ENCODE results near the gene DCC. TPM values are rescaled to one million over a fixed set of nuclear protein-coding genes. Genes with fewer than 3 reads are reported as not detected.

DCC gene
- total and polyA plus RNA-seq, 4 donors: 0.16 to 5.3 (median 2.5) TPM

DNA sequence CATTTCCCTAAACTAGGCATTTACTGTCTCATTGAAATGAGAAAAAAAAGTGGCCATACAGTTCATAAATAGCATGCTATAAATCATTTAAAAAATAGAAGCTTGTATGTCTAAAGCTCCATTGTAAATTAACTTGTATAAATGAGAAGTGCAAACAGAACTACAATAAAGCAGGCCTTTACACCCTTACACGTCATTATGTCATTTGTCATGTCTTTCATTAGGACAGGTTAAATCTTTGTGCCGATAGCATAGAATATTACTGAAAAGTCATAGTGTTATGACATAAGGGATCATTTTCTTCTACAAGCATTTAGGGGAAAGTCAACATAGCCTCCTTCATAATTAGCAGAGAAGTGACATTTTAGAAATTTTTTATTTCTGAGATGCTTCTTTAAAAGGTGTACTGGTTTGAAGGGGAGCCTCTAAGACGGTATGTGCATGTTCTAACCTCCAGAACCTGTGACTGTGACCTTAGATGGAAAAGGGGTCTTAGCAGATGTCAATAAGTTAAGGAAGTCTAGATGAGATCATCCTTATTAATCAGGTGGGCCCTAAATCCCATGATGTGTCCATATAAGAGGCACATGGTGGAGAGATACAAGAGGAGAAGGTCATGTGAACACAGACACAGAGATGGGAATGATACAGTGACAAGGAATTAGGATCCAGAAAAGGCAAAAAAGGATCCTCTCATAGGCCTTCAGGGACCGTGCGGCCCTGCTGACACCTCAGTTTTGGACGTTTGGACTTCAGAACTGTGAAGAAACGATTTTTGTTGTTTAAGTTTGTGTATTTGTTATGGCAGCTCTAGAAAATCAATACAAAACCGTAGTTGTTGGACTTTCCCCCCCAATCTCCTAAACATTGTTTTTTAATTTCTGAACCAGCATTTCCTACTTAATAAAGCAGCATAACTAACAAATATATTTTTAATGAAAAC lies 1020.8 kb downstream of the DCC start:
- H3K27ac ChIP-seq (ENCODE audit: low read depth in 1 of 2, low read length in 1 of 2): no peak overlapping the region
- no peak for TF ChIP-seq CTCF (IDR thresholded peaks at IDR 0.05; ENCODE audit: control extremely low read depth, extremely low read depth)
- DNase-seq (no peak), ATAC-seq (ENCODE audit: insufficient read depth, low FRiP score) (no peak)
- H3K27me3 ChIP-seq (ENCODE audit: control insufficient read depth in 3 of 3, insufficient read depth in 3 of 3, low read length in 2 of 3): no peaks in the 10 kb centered on the region
- no peak overlapping the region for H3K4me3 ChIP-seq
- H3K4me1 ChIP-seq (ENCODE audit: control insufficient read depth in 5 of 5, insufficient read depth in 5 of 5, low read length in 5 of 5): no peaks in the 10 kb centered on the region
- no peak overlapping the region for H3K9ac ChIP-seq (ENCODE audit: insufficient read depth in 1 of 2, low read length in 2 of 2)
- H3K9me3 ChIP-seq (ENCODE audit: control insufficient read depth in 4 of 4, insufficient read depth in 3 of 4, low read length in 3 of 4): no peaks in the 10 kb centered on the region
- H3K36me3 ChIP-seq (ENCODE audit: control insufficient read depth in 4 of 4, insufficient read depth in 4 of 4, low read length in 4 of 4): no peaks in the 10 kb centered on the region
- WGBS, 2 donors: 80 to 83% methylated on average over 8 of the region's 8 CpGs

- Histone ChIP-seq H3K27ac (ENCODE audit: low read depth in 1 of 2, low read length in 1 of 2) (no peak overlapping the region), H3K36me3 (ENCODE audit: control insufficient read depth in 4 of 4, insufficient read depth in 4 of 4, low read length in 4 of 4) (no peaks in the 10 kb centered on the region), H3K27me3 (ENCODE audit: control insufficient read depth in 3 of 3, insufficient read depth in 3 of 3, low read length in 2 of 3) (no peaks in the 10 kb centered on the region), H3K4me1 (ENCODE audit: control insufficient read depth in 5 of 5, insufficient read depth in 5 of 5, low read length in 5 of 5) (no peaks in the 10 kb centered on the region), H3K9me3 (ENCODE audit: control insufficient read depth in 4 of 4, insufficient read depth in 3 of 4, low read length in 3 of 4) (no peaks in the 10 kb centered on the region), H3K9ac (ENCODE audit: insufficient read depth in 1 of 2, low read length in 2 of 2) (no peak overlapping the region), H3K4me3 (no peak overlapping the region)
- TF ChIP-seq CTCF (IDR thresholded peaks at IDR 0.05; ENCODE audit: control extremely low read depth, extremely low read depth): no peak
- peak; percentile 77 for ATAC-seq (ENCODE audit: insufficient read depth, low FRiP score)
- peak; percentile 54 to 86 (median 60) for DNase-seq
- WGBS, 2 donors: 48 to 72% methylated on average over 2 of the region's 2 CpGs
Observed at GRCh38 chr18:53375621-53376020, 1035.6 kb downstream of the DCC start.

- H3K9ac ChIP-seq (ENCODE audit: insufficient read depth in 1 of 2, low read length in 2 of 2): no peak overlapping the region
- ATAC-seq (ENCODE audit: insufficient read depth, low FRiP score) (peak; percentile 54), DNase-seq (peak in 2 of 3 donors; percentile 59 to 73)
- H3K4me1 ChIP-seq (ENCODE audit: control insufficient read depth in 5 of 5, insufficient read depth in 5 of 5, low read length in 5 of 5): no peaks in the 10 kb centered on the region
- H3K9me3 ChIP-seq (ENCODE audit: control insufficient read depth in 4 of 4, insufficient read depth in 3 of 4, low read length in 3 of 4): no peaks in the 10 kb centered on the region
- WGBS, 2 donors: 95 to 97% methylated on average over 1 of the region's 1 CpG
- no peak for TF ChIP-seq CTCF (IDR thresholded peaks at IDR 0.05; ENCODE audit: control extremely low read depth, extremely low read depth)
- no peaks in the 10 kb centered on the region for H3K27me3 ChIP-seq (ENCODE audit: control insufficient read depth in 3 of 3, insufficient read depth in 3 of 3, low read length in 2 of 3)
- no peaks in the 10 kb centered on the region for H3K36me3 ChIP-seq (ENCODE audit: control insufficient read depth in 4 of 4, insufficient read depth in 4 of 4, low read length in 4 of 4)
- H3K27ac ChIP-seq (ENCODE audit: low read depth in 1 of 2, low read length in 1 of 2): no peak overlapping the region
- no peak overlapping the region for H3K4me3 ChIP-seq
Observed at GRCh38 chr18:53380063-53380639, 1040.2 kb downstream of the DCC start.

Data from lung (tissue), 12 donors.